Neural progenitor cell (in vitro differentiated cells): ENCODE measurements around the gene EDRF1. TPM values are rescaled to one million over a fixed set of nuclear protein-coding genes. Genes with fewer than 3 reads are reported as not detected.

ENCODE experiments used
- DNase-seq: peaks from one replicate; pipeline ENCODE4 v3.0.0-alpha.2; 2016; ENCODE audit warnings: low spot score
- H2AFZ ChIP-seq: fragments of 200-600 bp; sonication (generic); replicated peaks from 2 replicates; pipeline ENCODE4 v1.6.1; 2016; ENCODE audit warnings: antibody characterized with exemption
- H3F3A ChIP-seq: fragments of 200-600 bp; sonication (generic); 2 replicates; pipeline ENCODE4 v1.6.1; 2016; ENCODE audit warnings: antibody characterized with exemption, low read depth
- H3K27ac ChIP-seq: fragments of 200-600 bp; sonication (generic); 2 replicates; pipeline ENCODE4 v1.5.1; 2016; ENCODE audit warnings: mild to moderate bottlenecking
- H3K27me3 ChIP-seq: fragments of 200-600 bp; sonication (generic); 2 replicates; pipeline ENCODE4 v1.6.1; 2016; ENCODE audit warnings: mild to moderate bottlenecking, moderate library complexity
- H3K36me3 ChIP-seq: fragments of 200-600 bp; sonication (generic); 2 replicates; pipeline ENCODE4 v1.5.1; 2016
- H3K4me1 ChIP-seq: fragments of 200-600 bp; sonication (generic); 2 replicates; pipeline ENCODE4 v1.6.1; 2016; ENCODE audit warnings: mixed run types
- H3K4me2 ChIP-seq: fragments of 200-600 bp; sonication (generic); 2 replicates; pipeline ENCODE4 v1.6.1; 2016
- H3K4me3 ChIP-seq: fragments of 200-600 bp; sonication (generic); 2 replicates; pipeline ENCODE4 v1.5.1; 2016
- H3K79me2 ChIP-seq: fragments of 200-600 bp; sonication (generic); 2 replicates; pipeline ENCODE4 v1.6.1; 2016; ENCODE audit warnings: low read depth
- H3K9ac ChIP-seq: fragments of 200-600 bp; sonication (generic); 2 replicates; pipeline ENCODE4 v1.6.1; 2016
- H3K9me3 ChIP-seq: fragments of 200-600 bp; sonication (generic); 2 replicates; pipeline ENCODE4 v1.5.1; 2016; ENCODE audit warnings: low read depth
- H4K20me1 ChIP-seq: fragments of 200-600 bp; sonication (generic); 2 replicates; pipeline ENCODE4 v1.6.1; 2016; ENCODE audit warnings: low read depth
- H3K27ac Mint-ChIP-seq: 3 replicates; pipeline ENCODE4 v1.8.0; 2021; ENCODE audit warnings: mixed read lengths
- H3K27me3 Mint-ChIP-seq: 2 replicates; pipeline ENCODE4 v1.8.0; 2022; ENCODE audit warnings: low read depth, mild to moderate bottlenecking, inconsistent platforms, moderate library complexity, mixed read lengths; ENCODE audit not compliant: insufficient read depth
- H3K36me3 Mint-ChIP-seq: 3 replicates; pipeline ENCODE4 v1.8.0; 2021; ENCODE audit warnings: mixed read lengths
- H3K4me1 Mint-ChIP-seq: 3 replicates; pipeline ENCODE4 v1.8.0; 2021; ENCODE audit warnings: mixed read lengths
- H3K4me3 Mint-ChIP-seq: 3 replicates; pipeline ENCODE4 v1.8.0; 2021; ENCODE audit warnings: mild to moderate bottlenecking, moderate library complexity, mixed read lengths
- H3K9me3 Mint-ChIP-seq: 3 replicates; pipeline ENCODE4 v1.8.0; 2020; ENCODE audit warnings: mixed read lengths
- EZH2 ChIP-seq: fragments of 200-600 bp; sonication (generic); IDR thresholded peaks from 2 replicates; pipeline ENCODE4 v1.6.1; 2017; ENCODE audit warnings: antibody characterized with exemption, mild to moderate bottlenecking, moderate library complexity
- EZH2phosphoT487 ChIP-seq: fragments of 200-600 bp; sonication (generic); IDR thresholded peaks from 2 replicates; pipeline ENCODE4 v1.6.1; 2017; ENCODE audit warnings: antibody characterized with exemption
- total RNA-seq: library from RNA; depleted of rRNA; stranded (reverse); fragments of >200 nt; gene quantifications from 2 replicates; pipeline ENCODE4 v1.2.3, GENCODE V29; 2015; ENCODE audit warnings: low replicate concordance
- TF ChIP-seq, protein P1 (sequence below): fragments of 200-600 bp; sonication (generic); IDR thresholded peaks from 2 replicates; pipeline ENCODE4 v1.5.1; 2017; ENCODE audit warnings: antibody characterized with exemption, mild to moderate bottlenecking

The EDRF1 gene
- total RNA-seq, 1 donor from 2014 or later = 63.4 TPM

DNA sequence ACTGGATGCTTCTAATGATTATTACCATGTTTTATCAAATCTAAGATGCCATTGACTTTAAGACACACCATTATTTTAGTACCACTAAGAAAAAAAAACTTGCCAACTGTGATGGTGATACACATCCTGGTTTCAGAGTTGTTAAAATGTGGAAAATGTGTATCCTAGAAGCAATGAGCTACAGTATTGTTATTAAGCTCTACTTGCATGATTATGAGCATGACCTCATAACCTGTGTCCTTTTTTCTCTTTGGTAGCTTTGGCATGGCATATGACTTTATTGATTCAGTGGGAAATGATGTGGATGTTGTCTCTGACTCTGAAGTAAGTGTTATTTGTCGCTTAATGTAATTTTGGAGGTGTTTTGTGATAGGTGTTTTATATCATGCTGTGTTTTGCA, 3.3 kb downstream of the EDRF1 start:
- Histone ChIP-seq H3F3A (peaks cover 3% of the 10 kb centered on the region), H4K20me1 (peaks cover 9% of the 10 kb centered on the region), H3K4me3 (no peak overlapping the region), H3K4me2 (no peak overlapping the region), H3K9me3 (peaks cover 3% of the 10 kb centered on the region), H3K9ac (no peak overlapping the region), H2AFZ (no peak overlapping the region), H3K27me3 (no peaks in the 10 kb centered on the region), H3K27ac (no peak overlapping the region), H3K36me3 (peaks cover 39% of the 10 kb centered on the region), H3K4me1 (peaks cover 9% of the 10 kb centered on the region), H3K79me2 (peaks cover 29% of the 10 kb centered on the region)
- peaks cover 3% of the 10 kb centered on the region for H3K9me3 Mint-ChIP-seq
- no peak overlapping the region for H3K27ac Mint-ChIP-seq
- no peak overlapping the region for H3K4me3 Mint-ChIP-seq
- no peaks in the 10 kb centered on the region for H3K27me3 Mint-ChIP-seq
- TF ChIP-seq, protein P1, sequence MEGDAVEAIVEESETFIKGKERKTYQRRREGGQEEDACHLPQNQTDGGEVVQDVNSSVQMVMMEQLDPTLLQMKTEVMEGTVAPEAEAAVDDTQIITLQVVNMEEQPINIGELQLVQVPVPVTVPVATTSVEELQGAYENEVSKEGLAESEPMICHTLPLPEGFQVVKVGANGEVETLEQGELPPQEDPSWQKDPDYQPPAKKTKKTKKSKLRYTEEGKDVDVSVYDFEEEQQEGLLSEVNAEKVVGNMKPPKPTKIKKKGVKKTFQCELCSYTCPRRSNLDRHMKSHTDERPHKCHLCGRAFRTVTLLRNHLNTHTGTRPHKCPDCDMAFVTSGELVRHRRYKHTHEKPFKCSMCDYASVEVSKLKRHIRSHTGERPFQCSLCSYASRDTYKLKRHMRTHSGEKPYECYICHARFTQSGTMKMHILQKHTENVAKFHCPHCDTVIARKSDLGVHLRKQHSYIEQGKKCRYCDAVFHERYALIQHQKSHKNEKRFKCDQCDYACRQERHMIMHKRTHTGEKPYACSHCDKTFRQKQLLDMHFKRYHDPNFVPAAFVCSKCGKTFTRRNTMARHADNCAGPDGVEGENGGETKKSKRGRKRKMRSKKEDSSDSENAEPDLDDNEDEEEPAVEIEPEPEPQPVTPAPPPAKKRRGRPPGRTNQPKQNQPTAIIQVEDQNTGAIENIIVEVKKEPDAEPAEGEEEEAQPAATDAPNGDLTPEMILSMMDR = no peak
- TF ChIP-seq EZH2 (no peak), EZH2phosphoT487 (no peak)
- DNase-seq = no peak
- H3K36me3 Mint-ChIP-seq = peaks cover 6% of the 10 kb centered on the region
- H3K4me1 Mint-ChIP-seq = peaks cover 11% of the 10 kb centered on the region

DNA sequence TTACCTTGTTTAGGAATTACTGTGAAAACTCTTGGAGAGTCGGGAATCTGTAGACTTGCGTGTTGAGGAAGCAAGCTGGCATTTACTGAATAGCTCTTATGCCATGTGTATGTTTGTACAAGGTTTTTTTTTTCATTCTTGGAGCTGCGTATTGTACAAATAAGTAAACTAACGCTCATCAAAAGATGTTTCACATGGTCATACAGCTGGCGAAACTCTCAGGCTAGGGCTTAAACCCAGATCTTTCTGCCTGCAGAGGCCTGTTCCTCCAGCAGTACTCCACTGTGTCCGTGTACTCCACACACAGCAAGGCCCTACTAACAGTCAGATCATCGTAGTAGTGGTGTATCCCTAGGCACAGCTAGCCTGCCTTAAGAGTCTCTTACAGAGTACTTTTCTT, 7.4 kb downstream of the EDRF1 start:
- no peak overlapping the region for H3K27ac ChIP-seq
- no peaks in the 10 kb centered on the region for H3K9me3 ChIP-seq
- TF ChIP-seq EZH2phosphoT487 (no peak), EZH2 (no peak)
- TF ChIP-seq, protein P1 = no peak
- H4K20me1 ChIP-seq = no peaks in the 10 kb centered on the region
- no peak overlapping the region for H3K4me2 ChIP-seq
- peaks cover 5% of the 10 kb centered on the region for H3K79me2 ChIP-seq
- peaks cover 16% of the 10 kb centered on the region for H3K36me3 Mint-ChIP-seq
- H3K4me1 ChIP-seq = no peaks in the 10 kb centered on the region
- H3K27me3 ChIP-seq = no peaks in the 10 kb centered on the region
- peaks cover 45% of the 10 kb centered on the region for H3K36me3 ChIP-seq
- no peaks in the 10 kb centered on the region for H3K9me3 Mint-ChIP-seq
- no peak overlapping the region for H3K4me3 Mint-ChIP-seq
- no peaks in the 10 kb centered on the region for H3F3A ChIP-seq
- no peak overlapping the region for H3K4me3 ChIP-seq
- DNase-seq = no peak
- no peak overlapping the region for H3K9ac ChIP-seq
- H3K27ac Mint-ChIP-seq = no peak overlapping the region
- no peaks in the 10 kb centered on the region for H3K27me3 Mint-ChIP-seq
- H2AFZ ChIP-seq = no peak overlapping the region
- no peaks in the 10 kb centered on the region for H3K4me1 Mint-ChIP-seq

DNA sequence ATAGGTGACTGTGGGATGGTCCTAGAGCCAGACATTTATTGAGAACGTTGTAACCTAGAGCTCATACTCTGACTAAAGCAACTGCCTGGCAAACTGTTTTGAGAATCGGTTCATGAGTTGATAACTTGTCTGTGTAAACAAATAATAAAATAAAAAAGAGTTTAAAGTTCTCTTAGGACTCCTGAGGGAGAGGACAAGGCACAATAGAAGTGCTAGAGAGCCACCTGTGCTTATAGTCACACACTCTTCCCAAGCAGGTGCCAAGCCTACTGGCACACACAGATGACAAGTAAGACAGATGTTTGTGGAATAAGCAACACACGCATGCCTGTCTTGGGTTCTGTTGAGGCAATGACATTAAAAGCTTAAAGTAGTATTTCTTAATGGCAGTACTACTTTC, 7.9 kb downstream of the EDRF1 start:
- Histone ChIP-seq H4K20me1 (no peaks in the 10 kb centered on the region), H3K27ac (no peak overlapping the region), H3K4me3 (no peak overlapping the region), H2AFZ (no peak overlapping the region), H3K27me3 (no peaks in the 10 kb centered on the region), H3F3A (no peaks in the 10 kb centered on the region), H3K4me1 (no peaks in the 10 kb centered on the region), H3K4me2 (no peak overlapping the region), H3K79me2 (peaks cover under 1% of the 10 kb centered on the region), H3K9me3 (no peaks in the 10 kb centered on the region), H3K36me3 (peaks cover 40% of the 10 kb centered on the region), H3K9ac (no peak overlapping the region)
- Mint-ChIP-seq H3K27ac (no peak overlapping the region), H3K27me3 (no peaks in the 10 kb centered on the region), H3K36me3 (peaks cover 18% of the 10 kb centered on the region), H3K9me3 (no peaks in the 10 kb centered on the region), H3K4me3 (no peak overlapping the region), H3K4me1 (no peaks in the 10 kb centered on the region)
- TF ChIP-seq, protein P1 = no peak
- no peak for TF ChIP-seq EZH2phosphoT487
- TF ChIP-seq EZH2 = no peak
- DNase-seq = no peak
